HL-60 (cell line): Measurements from ENCODE around the gene NPPA.

Experiments
- DNase-seq, 2 experiments: peaks; one replicate each; pipeline ENCODE4 v3.0.0-alpha.2; 2010 to 2020; ENCODE audit warnings: low read depth in 1 of 2, low spot score in 1 of 2
- H3K27ac ChIP-seq: fragments of 250-450 bp; sonication (Bioruptor Pico); replicated peaks from 2 replicates; pipeline ENCODE4 v1.5.1; 2020; ENCODE audit warnings: mild to moderate bottlenecking, moderate library complexity
- H3K27me3 ChIP-seq: fragments of 250-450 bp; sonication (Bioruptor Pico); 2 replicates; pipeline ENCODE4 v1.5.1; 2021; ENCODE audit warnings: mild to moderate bottlenecking, moderate library complexity; ENCODE audit not compliant: insufficient read depth, poor library complexity, severe bottlenecking
- H3K4me3 ChIP-seq: replicated peaks from 2 replicates; pipeline ENCODE4 v1.5.1; 2011; ENCODE audit warnings: mild to moderate bottlenecking, control low read depth, low read length; ENCODE audit not compliant: insufficient read depth
- CTCF ChIP-seq: IDR thresholded peaks from one replicate; pipeline ENCODE4 v1.5.1; 2011; ENCODE audit warnings: low read length, control low read depth, inconsistent platforms; ENCODE audit not compliant: insufficient read depth
- GABPA ChIP-seq: IDR thresholded peaks from 2 replicates; pipeline ENCODE4 v1.6.1; 2012; ENCODE audit warnings: low read depth
- POLR2AphosphoS5 ChIP-seq: IDR thresholded peaks from 2 replicates; pipeline ENCODE4 v1.6.1; 2012; ENCODE audit warnings: low read depth
- REST ChIP-seq: IDR thresholded peaks from 2 replicates; pipeline ENCODE4 v1.6.1; 2012; ENCODE audit warnings: low read depth; ENCODE audit not compliant: insufficient replicate concordance
- SPI1 ChIP-seq: IDR thresholded peaks from 2 replicates; pipeline ENCODE4 v1.6.1; 2012; ENCODE audit warnings: low read depth, mild to moderate bottlenecking, borderline replicate concordance

Gene NPPA

GRCh38 chr1:11881749-11882441 lies 34.3 kb upstream of the NPPA start:
- no peaks in the 10 kb centered on the region for H3K27me3 ChIP-seq
- no peak for TF ChIP-seq REST
- TF ChIP-seq CTCF: no peak
- no peak for TF ChIP-seq GABPA
- no peak for TF ChIP-seq POLR2AphosphoS5
- H3K4me3 ChIP-seq: no peak overlapping the region
- no peak for DNase-seq
- H3K27ac ChIP-seq: no peak overlapping the region

GRCh38 chr1:11880911-11881748 lies 33.5 kb upstream of the NPPA start:
- Histone ChIP-seq H3K27ac (no peak overlapping the region), H3K4me3 (no peak overlapping the region), H3K27me3 (no peaks in the 10 kb centered on the region)
- TF ChIP-seq GABPA (no peak), CTCF (no peak), SPI1 (no peak), REST (no peak)
- no peak for DNase-seq

- TF ChIP-seq POLR2AphosphoS5: no peak
- TF ChIP-seq REST: no peak
- no peak for TF ChIP-seq SPI1
- no peak for TF ChIP-seq CTCF
- no peak for TF ChIP-seq GABPA
- no peak overlapping the region for H3K4me3 ChIP-seq
- no peak for DNase-seq
- H3K27me3 ChIP-seq: no peaks in the 10 kb centered on the region
- H3K27ac ChIP-seq: no peak overlapping the region
These were observed 32.6 kb upstream of the NPPA start for GRCh38 chr1:11880181-11880575.
